Gastroesophageal sphincter (tissue), 2 donors: ENCODE measurements around the gene OR1D2.

Experiments
- EP300 ChIP-seq: sonication (generic); formaldehyde crosslinking; IDR thresholded peaks from one replicate; pipeline ENCODE4 v1.6.1; 2017; ENCODE audit warnings: antibody characterized with exemption, mild to moderate bottlenecking
- POLR2AphosphoS5 ChIP-seq: sonication (generic); formaldehyde crosslinking; IDR thresholded peaks from one replicate; pipeline ENCODE4 v1.6.1; 2017; ENCODE audit warnings: antibody characterized with exemption

DNA sequence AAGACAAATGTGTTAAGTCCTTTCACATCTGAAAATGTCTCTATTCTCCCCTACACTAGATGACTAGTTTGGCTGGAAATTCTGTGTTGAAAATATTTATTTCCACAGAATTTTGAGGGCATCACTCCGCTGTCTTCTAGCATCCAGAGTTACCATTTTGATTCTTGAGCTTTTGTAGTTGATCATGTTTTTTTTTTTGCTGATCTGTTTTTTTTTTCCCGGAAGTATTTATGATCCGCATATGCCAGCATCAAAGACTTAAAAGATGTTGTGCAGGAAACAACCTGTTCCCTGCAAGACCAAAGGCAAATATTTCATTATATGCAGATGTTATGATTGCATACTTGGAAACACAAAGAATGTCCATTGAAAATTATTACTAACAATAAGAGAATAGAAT, 57.5 kb downstream of the OR1D2 start:
- TF ChIP-seq EP300: no peak
- no peak for TF ChIP-seq POLR2AphosphoS5
